ENCODE results near the gene TNFRSF21.
"Not testable (repeated sequence)": the region's sequence is repeated elsewhere in the genome, so short reads cannot be mapped to it uniquely, and the experiment has no call there.

The TNFRSF21 gene

DNA sequence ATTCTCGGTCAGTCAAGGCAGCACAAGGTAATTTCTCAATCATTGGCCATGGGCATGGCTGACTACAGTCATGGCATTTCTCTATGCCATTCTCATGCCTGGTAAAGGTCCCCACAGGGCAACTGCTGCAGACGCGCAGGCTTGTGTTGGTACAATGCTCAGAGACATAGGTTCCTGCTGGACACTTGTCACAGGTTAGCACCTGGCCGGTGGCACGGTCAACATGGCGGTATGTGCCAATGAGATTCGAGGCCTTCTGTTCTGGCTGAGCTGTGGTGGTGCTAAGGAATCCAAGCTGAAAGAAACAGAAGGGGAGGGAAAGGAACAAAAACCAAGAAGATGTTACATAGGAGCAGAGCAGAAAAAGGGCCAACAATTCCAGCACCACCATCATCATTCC is 23.4 kb downstream of the TNFRSF21 start:
- DNase-seq = no peak

DNA sequence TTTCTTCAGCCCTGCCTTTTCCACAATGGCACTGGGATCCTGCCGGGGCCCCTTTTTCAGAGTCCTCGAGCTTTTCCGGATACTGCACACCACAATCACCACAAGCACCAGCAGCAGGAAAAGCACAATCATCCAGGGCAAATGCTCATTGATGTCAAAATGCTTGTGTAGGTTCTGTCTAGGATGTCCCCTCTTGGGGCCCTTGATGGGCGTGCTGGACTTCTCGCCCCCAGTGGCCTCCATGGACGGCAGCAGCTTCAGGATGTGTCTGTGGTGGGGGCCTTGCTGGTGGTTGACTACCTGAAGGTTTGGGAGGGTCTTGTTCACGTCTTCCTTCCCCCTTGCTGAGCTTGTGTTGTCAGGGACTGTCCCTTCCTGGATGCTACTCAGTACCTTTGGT is 25.7 kb downstream of the TNFRSF21 start:
- no peak for DNase-seq

- DNase-seq = no peak
Observed at GRCh38 chr6:47278545-47278944, 31.2 kb downstream of the TNFRSF21 start.

DNA sequence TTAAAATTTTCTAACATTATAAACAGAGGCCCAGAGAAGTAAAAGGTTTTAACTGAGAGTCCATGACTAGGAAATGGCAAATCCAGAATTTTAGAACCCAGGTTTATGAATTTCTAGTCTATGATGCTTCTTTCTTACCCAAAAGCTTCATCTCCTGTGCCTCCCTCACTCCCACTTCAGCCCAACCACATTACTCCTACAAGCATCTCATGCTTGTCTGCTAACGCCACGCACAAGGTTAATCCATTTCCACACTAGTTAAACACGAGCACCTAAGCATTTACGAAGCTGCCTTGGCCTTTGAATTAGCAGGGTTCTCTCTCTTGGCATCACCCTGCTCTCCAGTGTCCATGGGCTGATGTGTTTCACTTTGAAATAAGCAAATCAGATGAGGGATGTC is 32.0 kb downstream of the TNFRSF21 start:
- no peak for DNase-seq

GRCh38 chr6:47276377-47276776 is 33.3 kb downstream of the TNFRSF21 start:
- no peak for DNase-seq

- DNase-seq = no peak
Observed at GRCh38 chr6:47275640-47276039, 34.1 kb downstream of the TNFRSF21 start.

GRCh38 chr6:47275132-47275531 is 34.6 kb downstream of the TNFRSF21 start:
- not testable (repeated sequence) for DNase-seq

DNA sequence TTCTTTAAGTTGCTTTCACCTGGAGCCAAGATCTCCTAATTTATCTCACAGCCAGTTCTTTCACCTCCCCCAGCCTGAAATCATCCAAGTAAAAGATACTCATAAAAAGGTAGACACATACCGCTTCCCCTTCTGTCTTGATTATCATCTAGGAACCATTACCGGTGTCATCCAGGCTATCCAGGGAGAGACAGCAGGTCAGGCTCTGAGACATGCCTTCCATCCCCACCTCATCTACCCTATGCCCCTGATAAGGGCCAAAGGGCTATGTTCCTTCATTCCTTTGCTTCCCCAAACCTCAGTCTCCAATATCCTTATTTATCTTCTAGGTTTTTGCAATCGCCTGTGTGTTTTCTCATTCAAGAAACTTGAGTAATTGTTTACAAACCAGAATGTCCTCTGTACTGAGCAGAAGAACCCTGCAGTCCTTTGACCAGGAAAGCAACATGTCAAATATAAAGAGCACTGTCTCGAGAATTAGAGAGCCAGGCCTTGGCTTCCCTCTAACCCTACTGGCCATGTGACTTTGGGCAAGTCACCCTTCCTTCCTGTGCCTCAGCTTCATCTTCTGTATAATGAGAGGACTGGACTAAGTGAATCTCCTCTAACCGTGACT is 41.0 kb downstream of the TNFRSF21 start:
- no peak for DNase-seq

DNA sequence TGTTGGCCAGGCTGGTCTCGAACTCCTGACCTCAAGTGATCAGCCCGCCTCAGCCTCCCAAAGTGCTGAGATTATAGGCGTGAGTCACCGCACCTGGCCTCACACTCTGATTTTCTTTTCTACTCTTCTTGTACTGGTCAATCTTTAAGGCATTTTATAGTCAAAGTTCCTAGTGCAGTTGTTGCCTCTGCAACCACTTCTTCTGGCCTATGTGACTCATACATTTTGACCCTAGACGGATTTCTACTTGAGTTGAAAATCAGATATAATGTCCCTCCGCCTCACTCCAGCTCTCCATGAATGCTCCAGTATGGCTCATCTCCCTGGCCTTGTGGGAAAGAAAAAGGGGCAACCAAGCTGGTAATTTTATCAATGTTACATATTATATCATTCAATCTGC is 42.4 kb downstream of the TNFRSF21 start:
- no peak for DNase-seq

GRCh38 chr6:47265971-47266370 is 43.7 kb downstream of the TNFRSF21 start:
- no peak for DNase-seq

GRCh38 chr6:47264775-47265184 is 44.9 kb downstream of the TNFRSF21 start:
- DNase-seq = no peak

DNA sequence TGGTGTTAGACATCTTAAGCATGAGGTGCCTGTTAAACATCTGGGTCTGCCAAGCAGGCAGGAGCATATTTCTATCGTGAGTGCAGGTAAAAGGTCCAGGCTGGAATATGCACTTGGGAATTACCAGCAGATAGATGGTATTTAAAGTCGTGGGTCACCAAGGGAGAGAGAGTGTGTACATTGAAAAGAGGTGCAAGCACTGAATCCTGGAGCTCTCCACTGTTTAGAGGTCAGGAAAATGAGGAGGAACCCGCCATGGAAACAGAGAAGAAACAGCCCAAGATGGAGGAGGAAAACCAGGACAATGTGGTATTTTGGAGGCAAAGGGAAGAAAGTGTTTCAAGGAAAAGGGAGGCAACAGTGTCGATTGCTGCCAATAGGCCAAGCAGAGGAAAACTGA is 46.4 kb downstream of the TNFRSF21 start:
- no peak for DNase-seq

DNA sequence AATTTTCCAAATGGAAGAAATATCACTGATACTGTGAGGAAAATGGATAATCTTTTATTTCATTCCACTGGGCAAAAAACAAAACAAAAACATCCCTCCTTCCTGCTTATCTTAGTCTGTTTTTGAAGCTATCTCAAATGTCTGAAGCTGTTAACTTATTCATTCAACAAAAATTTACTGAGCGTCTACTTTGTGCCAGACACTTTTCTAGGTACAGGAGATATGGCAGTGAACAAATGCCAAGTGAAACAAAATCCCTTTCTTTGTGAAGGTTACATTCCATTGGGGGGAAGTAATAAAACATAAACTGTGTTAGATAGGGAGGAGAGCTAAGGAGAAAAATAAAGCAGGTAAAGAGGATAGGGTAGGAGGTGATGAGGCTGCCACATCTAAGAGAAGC is 47.5 kb downstream of the TNFRSF21 start:
- no peak for DNase-seq

DNA sequence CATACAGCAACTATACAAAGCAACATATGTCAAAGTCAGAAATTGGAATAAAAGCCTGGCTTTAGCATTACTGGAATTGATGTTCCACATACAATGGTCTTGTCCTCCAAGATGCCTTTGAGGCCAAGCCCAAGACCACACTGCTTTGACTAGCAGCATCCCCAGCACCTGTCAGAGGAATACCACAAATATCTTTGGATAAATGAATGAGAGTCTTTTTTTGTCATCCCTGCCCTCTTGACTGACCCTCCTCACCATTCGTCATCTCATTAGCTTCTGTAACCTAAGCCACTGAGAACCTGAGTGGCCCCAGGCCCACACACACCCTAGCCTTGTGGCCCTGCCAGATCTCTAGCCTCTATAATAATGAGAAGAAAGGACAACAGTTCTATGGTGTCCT is 48.5 kb downstream of the TNFRSF21 start:
- no peak for DNase-seq

DNA sequence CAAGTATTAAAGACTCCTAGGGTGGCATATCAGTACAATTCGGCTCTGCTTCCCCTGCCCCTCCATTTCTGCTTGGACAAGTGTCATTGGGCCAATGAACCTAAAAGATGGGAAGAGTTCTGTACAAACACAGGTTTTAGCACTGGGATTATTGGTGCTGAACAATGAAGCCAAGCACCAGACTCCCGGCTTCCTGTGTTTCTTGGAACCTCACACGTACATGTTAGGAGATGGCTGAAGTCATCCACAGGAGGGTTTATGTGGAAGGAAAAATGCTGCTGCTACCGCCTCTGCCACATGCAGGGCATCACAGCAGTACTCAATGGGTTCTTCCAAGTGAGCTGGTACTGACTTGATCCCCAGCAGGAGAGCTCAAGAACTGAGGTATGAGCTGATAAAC is 49.7 kb downstream of the TNFRSF21 start:
- DNase-seq = no peak

DNA sequence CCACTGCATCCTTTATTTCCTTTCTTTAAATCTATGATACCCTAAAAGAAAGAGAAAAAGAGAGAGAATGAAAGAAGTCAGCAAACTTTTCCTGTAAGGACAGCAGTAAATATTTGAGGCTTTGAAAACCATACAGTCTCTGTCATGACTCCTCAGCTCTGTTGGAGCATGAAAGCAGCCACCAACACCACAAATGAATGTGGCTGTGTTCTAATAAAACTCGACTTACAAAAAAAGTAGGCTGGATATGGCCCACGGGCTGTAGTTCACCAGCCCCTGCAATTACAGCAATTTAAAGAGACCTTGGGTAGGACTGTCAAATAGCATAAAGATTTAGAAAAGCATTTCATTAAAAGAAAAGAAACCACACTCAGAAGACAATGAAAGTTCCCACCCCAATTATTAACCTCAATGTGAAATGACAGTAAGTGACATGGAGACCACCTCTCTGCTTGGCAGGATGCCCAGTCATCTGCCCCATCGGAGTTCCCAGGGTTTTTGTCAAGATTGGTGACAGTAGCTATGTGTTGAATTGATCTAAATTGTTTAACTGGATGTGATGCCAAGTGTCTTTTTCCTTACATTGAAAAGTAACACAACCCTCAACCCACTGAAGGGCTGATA is 50.9 kb downstream of the TNFRSF21 start:
- DNase-seq = no peak

- no peak for DNase-seq
Observed at GRCh38 chr6:47256981-47257730, 52.5 kb downstream of the TNFRSF21 start.

DNA sequence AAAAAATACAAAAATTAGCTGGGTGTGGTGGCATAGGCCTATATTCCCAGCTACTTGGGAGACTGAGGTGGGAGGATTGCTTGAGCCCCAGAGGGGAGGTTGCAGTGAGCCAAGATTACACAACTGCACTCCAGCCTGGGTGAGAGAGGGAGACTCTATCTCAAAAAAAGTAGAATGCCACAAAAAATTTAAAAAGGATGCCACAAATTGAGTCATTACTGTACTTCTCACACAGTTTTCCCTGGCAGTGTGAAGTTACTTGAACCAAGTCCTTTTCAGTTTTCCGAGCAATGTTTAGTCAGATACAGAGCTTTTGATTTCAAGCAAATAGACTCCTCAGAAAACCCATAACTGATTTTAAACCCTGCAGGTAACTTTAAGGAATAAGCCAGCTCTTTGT is 53.3 kb downstream of the TNFRSF21 start:
- no peak for DNase-seq

GRCh38 chr6:47254906-47255305 is 54.8 kb downstream of the TNFRSF21 start:
- no peak for DNase-seq

- DNase-seq = no peak
Observed at GRCh38 chr6:47254051-47254450, 55.7 kb downstream of the TNFRSF21 start.

DNA sequence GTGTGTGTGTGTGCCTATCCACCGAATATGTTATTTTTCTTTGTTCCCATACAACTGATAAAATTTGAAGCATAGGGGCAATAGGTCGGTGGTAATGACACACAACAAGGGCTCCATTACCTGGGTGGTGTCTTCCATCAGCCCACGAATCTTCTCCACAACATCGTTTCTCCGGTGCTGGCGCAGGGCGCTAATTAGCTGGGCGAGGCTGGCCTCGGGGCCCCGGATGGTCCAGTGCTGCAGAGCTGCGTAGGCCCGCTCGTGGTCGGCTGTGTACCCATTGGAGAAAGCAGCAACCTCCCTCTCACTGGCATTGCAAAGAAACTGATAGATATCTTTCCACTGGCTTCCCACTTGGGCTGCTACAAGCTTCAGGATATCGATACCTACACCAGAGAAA is 56.6 kb downstream of the TNFRSF21 start:
- DNase-seq = no peak

GRCh38 chr6:47252633-47253032 is 57.1 kb downstream of the TNFRSF21 start:
- DNase-seq = no peak

DNA sequence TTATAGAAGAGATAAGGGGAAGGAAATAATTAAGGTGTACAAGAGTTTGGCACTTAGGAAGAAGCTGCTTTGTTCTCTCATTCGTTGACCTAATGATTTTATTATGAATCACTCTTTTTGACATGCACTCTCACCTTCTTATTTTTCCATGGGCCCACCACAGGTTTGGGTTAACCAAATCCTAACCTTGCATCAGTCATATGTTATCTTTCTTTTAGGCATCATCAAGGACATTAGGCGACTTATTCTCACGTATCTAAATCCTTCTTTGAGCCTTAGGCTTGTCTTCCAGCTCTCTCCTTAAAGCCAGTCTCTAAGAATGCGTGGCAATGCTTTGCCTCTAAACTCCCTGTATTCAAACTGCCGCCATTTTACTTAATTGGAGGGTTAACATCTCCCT is 58.3 kb downstream of the TNFRSF21 start:
- DNase-seq = no peak

- no peak for DNase-seq
Observed at GRCh38 chr6:47250302-47250701, 59.4 kb downstream of the TNFRSF21 start.

All from NCI-H510A treated with DMSO at 0.1 percent for 48 hours (cell line).